MCF 10A (cell line): ENCODE measurements around the gene EFNA2. TPM values are rescaled to one million over a fixed set of nuclear protein-coding genes. Genes with fewer than 3 reads are reported as not detected.

ENCODE experiments used
- BruUV-seq: library from RNA; stranded (reverse); fragments of 400-500 nt; replicated peaks from 2 replicates; lab custom pipeline; 2021; lab: Mats Ljungman, UMichigan
- CTCF ChIA-PET: fragments of 300-600 bp; sonication (Branson Sonifier 250); formaldehyde crosslinking; extraction: SDS; loops from one replicate; lab custom pipeline; 2021; ENCODE audit warnings: antibody characterized with exemption, inconsistent platforms; lab: Yijun Ruan, JAX
- POLR2A ChIA-PET: fragments of 300-600, 350-650 bp; sonication (Branson Sonifier 250); formaldehyde crosslinking; extraction: SDS; loops from one replicate; lab custom pipeline; 2020; ENCODE audit warnings: antibody characterized with exemption, inconsistent platforms; lab: Yijun Ruan, JAX
- DNase-seq: peaks from one replicate; pipeline ENCODE4 v3.0.0-alpha.2; 2018; ENCODE audit not compliant: unreplicated experiment
- H3K27ac Mint-ChIP-seq: one replicate; pipeline ENCODE4 v1.8.0; 2022; ENCODE audit warnings: mild to moderate bottlenecking, low read depth, mixed read lengths; ENCODE audit not compliant: unreplicated experiment
- H3K27me3 Mint-ChIP-seq: one replicate; pipeline ENCODE4 v1.8.0; 2022; ENCODE audit warnings: mixed read lengths; ENCODE audit not compliant: insufficient read depth, unreplicated experiment
- H3K36me3 Mint-ChIP-seq: one replicate; pipeline ENCODE4 v1.8.0; 2022; ENCODE audit warnings: mild to moderate bottlenecking, moderate library complexity, mixed read lengths; ENCODE audit not compliant: insufficient read depth, unreplicated experiment
- H3K4me1 Mint-ChIP-seq: one replicate; pipeline ENCODE4 v1.8.0; 2022; ENCODE audit warnings: mixed read lengths; ENCODE audit not compliant: insufficient read depth, unreplicated experiment
- H3K4me3 Mint-ChIP-seq: one replicate; pipeline ENCODE4 v1.8.0; 2022; ENCODE audit warnings: mild to moderate bottlenecking, moderate library complexity, mixed read lengths; ENCODE audit not compliant: unreplicated experiment
- H3K9me3 Mint-ChIP-seq: one replicate; pipeline ENCODE4 v1.8.0; 2022; ENCODE audit warnings: mixed read lengths; ENCODE audit not compliant: unreplicated experiment
- CTCF ChIP-seq: fragments of 200-600 bp; IDR thresholded peaks from one replicate; pipeline ENCODE4 v1.8.0; 2022; ENCODE audit warnings: antibody characterized with exemption, mild to moderate bottlenecking; ENCODE audit not compliant: unreplicated experiment
- intact Hi-C: fragments of 100-400 bp; cut with micrococcal nuclease; formaldehyde crosslinking; loops from 2 replicates; pipeline ENCODE4 v1.14.1; 2022
- total RNA-seq: library from RNA; stranded (reverse); gene quantifications from 2 replicates; pipeline ENCODE4 v1.2.3, GENCODE V29; 2022

EFNA2 gene
- total RNA-seq, 1 experiment from 2014 or later = not detected

DNA sequence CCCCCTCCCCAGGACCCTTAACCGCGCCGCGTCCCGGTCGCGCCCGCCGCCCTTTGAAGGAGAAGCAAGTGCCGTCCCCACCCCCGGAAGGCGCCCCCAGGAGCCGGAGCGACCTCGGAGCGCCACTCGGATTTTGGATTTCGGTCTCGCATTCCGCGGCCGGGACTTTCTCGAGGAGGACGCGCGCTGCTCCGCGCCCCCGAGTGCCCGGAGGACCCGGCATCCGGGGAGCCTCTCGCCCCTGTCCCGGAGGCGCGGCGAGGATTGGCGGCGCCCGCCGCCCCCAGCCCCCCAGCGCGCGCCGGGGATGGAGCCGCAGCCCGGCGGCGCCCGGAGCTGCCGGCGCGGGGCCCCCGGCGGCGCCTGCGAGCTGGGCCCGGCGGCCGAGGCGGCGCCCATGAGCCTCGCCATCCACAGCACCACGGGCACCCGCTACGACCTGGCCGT lies 35.7 kb upstream of the EFNA2 start:
- intact Hi-C loops = loop anchor here (1.0 kb wide), 1 partner anchor 16 kb away; no protein-coding TSS in a partner anchor
- H3K36me3 Mint-ChIP-seq = peaks cover 59% of the 10 kb centered on the region
- no peak overlapping the region for H3K27ac Mint-ChIP-seq
- ChIA-PET POLR2A (interaction anchor here (0.8 to 2.2 kb wide), 3 partner anchors 17 to 312 kb away, joined by 3 to 17 read pairs (median 7); partner anchors contain the start of gene CIRBP), CTCF (no interaction called here)
- H3K9me3 Mint-ChIP-seq = no peaks in the 10 kb centered on the region
- no TSS peak for BruUV-seq
- H3K4me3 Mint-ChIP-seq = peak overlapping the region; percentile 86
- TF ChIP-seq CTCF = no peak
- no peak for DNase-seq
- H3K4me1 Mint-ChIP-seq = peaks cover 5% of the 10 kb centered on the region
- H3K27me3 Mint-ChIP-seq = no peaks in the 10 kb centered on the region

- Mint-ChIP-seq H3K36me3 (peaks cover 65% of the 10 kb centered on the region), H3K27ac (peak overlapping the region; percentile 86), H3K4me3 (peak overlapping the region; percentile 86), H3K4me1 (peaks cover 5% of the 10 kb centered on the region), H3K9me3 (no peaks in the 10 kb centered on the region), H3K27me3 (no peaks in the 10 kb centered on the region)
- CTCF ChIA-PET = no interaction called here
- no peak for DNase-seq
- BruUV-seq = no TSS peak
- TF ChIP-seq CTCF = no peak
- intact Hi-C loops = no loop called here
- POLR2A ChIA-PET = interaction anchor here (0.6 to 2.7 kb wide), 6 partner anchors 9 to 644 kb away, joined by 3 to 62 read pairs (median 5); partner anchors contain the start of gene CIRBP
Measured at GRCh38 chr19:1250437-1251260, 35.0 kb upstream of the EFNA2 start.

- DNase-seq = peak; percentile 67
- peaks cover 5% of the 10 kb centered on the region for H3K4me1 Mint-ChIP-seq
- POLR2A ChIA-PET = interaction anchor here (0.6 to 2.9 kb wide), 7 partner anchors 8 to 645 kb away, joined by 3 to 89 read pairs (median 4); partner anchors contain the start of gene CIRBP
Measured at GRCh38 chr19:1251330-1252220, 34.1 kb upstream of the EFNA2 start.

More at GRCh38 chr19:1251330-1252220, 34.1 kb upstream of the EFNA2 start:
- H3K36me3 Mint-ChIP-seq = peaks cover 68% of the 10 kb centered on the region
- intact Hi-C loops = no loop called here
- CTCF ChIA-PET = interaction anchor here (0.6 to 0.7 kb wide), 2 partner anchors 14 to 16 kb away, joined by 3 to 5 read pairs; no protein-coding TSS in a partner anchor
- H3K27ac Mint-ChIP-seq = peak overlapping the region; percentile 86
- H3K9me3 Mint-ChIP-seq = no peaks in the 10 kb centered on the region
- TF ChIP-seq CTCF = no peak
- TSS peak; percentile 40 for BruUV-seq
- H3K4me3 Mint-ChIP-seq = peak overlapping the region; percentile 86
- no peaks in the 10 kb centered on the region for H3K27me3 Mint-ChIP-seq
